K562 (cell line): ENCODE results near the gene SYT1. TPM values are rescaled to one million over a fixed set of nuclear protein-coding genes. Genes with fewer than 3 reads are reported as not detected.

Experiments used
- ATAC-seq: fragments of 200-7000 bp; cut with Tn5 transposase; 3 replicates; pipeline ENCODE4 v1.9.1; 2020; ENCODE audit warnings: moderate library complexity
- BruUV-seq: library from RNA; stranded (reverse); fragments of 400-500 nt; replicated peaks from 2 replicates; lab custom pipeline; 2021; lab: Mats Ljungman, UMichigan
- CTCF ChIA-PET: fragments of 300-600 bp; formaldehyde crosslinking; extraction: SDS; loops from one replicate; lab custom pipeline; 2021; ENCODE audit warnings: low intra/inter-chr PET ratio; lab: Yijun Ruan, JAX
- POLR2A ChIA-PET: fragments of 300-600, 350-650 bp; sonication (Branson Sonifier 250); formaldehyde crosslinking; extraction: SDS; loops from one replicate; lab custom pipeline; 2021; ENCODE audit warnings: antibody characterized with exemption, inconsistent platforms; lab: Yijun Ruan, JAX
- DNase-seq, 4 experiments: peaks; one replicate each; pipeline versions ENCODE4 v3.0.0 to v3.0.0-alpha.2; 2011 to 2018; ENCODE audit warnings: low spot score in 3 of 4, mixed read lengths in 3 of 4; ENCODE audit errors: extremely low read depth in 1 of 4
- FAIRE-seq: peaks from 2 replicates; lab custom pipeline; 2011; peaks lifted over from hg19 to GRCh38; lab: Jason Lieb, UNC
- H2AFZ ChIP-seq: 2 replicates; pipeline ENCODE4 v1.6.0; 2011; ENCODE audit warnings: low read depth, low read length, control low read depth, inconsistent platforms
- H3K27ac ChIP-seq: fragments of 200-600 bp; 3 replicates; pipeline ENCODE4 v1.8.0; 2011; ENCODE audit warnings: low read depth, mild to moderate bottlenecking, control low read depth, inconsistent platforms, low read length, moderate library complexity, mixed read lengths; ENCODE audit errors: extremely low read depth
- H3K27me3 ChIP-seq, 2 experiments: fragments of 300-600 bp in 1 of 2; 2 replicates in 1 of 2; 3 replicates in 1 of 2; pipeline versions ENCODE4 v1.6.0 to v1.8.0; 2011; ENCODE audit warnings: inconsistent platforms in 2 of 2, low read length in 2 of 2, mild to moderate bottlenecking in 1 of 2, mixed read lengths in 1 of 2, moderate library complexity in 1 of 2; ENCODE audit not compliant: control insufficient read depth in 2 of 2, insufficient read depth in 2 of 2
- H3K36me3 ChIP-seq: fragments of 300-600 bp; 3 replicates; pipeline ENCODE4 v1.8.0; 2011; ENCODE audit warnings: mild to moderate bottlenecking, low read length, inconsistent platforms; ENCODE audit not compliant: control insufficient read depth, insufficient read depth
- H3K4me1 ChIP-seq, 2 experiments: fragments of 200-600 bp in 1 of 2; replicated peaks in 1 of 2; 2 replicates in 1 of 2; 3 replicates in 1 of 2; pipeline versions ENCODE4 v1.5.1 to v1.8.0; 2011; ENCODE audit warnings: inconsistent platforms in 2 of 2, low read length in 2 of 2, mild to moderate bottlenecking in 1 of 2, mixed read lengths in 1 of 2, moderate library complexity in 1 of 2; ENCODE audit not compliant: control insufficient read depth in 2 of 2, insufficient read depth in 2 of 2
- H3K4me2 ChIP-seq: 2 replicates; pipeline ENCODE4 v1.6.1; 2011; ENCODE audit warnings: low read length, control low read depth, inconsistent platforms, mixed read lengths; ENCODE audit not compliant: insufficient read depth
- H3K4me3 ChIP-seq: fragments of 200-600 bp; sonication (generic), shearing (Covaris generic); 2 replicates; pipeline ENCODE4 v1.5.1; 2016; ENCODE audit warnings: control low read depth, inconsistent platforms
- H3K79me2 ChIP-seq: fragments of 200-600 bp; 3 replicates; pipeline ENCODE4 v1.8.0; 2011; ENCODE audit warnings: low read length, inconsistent platforms; ENCODE audit not compliant: control insufficient read depth, insufficient read depth
- H3K9ac ChIP-seq, 2 experiments: 2 replicates each; pipeline versions ENCODE4 v1.6.0 to v1.6.1; 2011; ENCODE audit warnings: low read depth in 2 of 2, low read length in 2 of 2, control low read depth in 1 of 2, inconsistent platforms in 1 of 2, mild to moderate bottlenecking in 1 of 2, mixed read lengths in 1 of 2; ENCODE audit not compliant: insufficient read depth in 1 of 2
- H3K9me1 ChIP-seq: one replicate; pipeline ENCODE4 v1.6.0; 2011; ENCODE audit warnings: inconsistent platforms, mild to moderate bottlenecking, low read length, moderate library complexity; ENCODE audit not compliant: control insufficient read depth, insufficient read depth
- H3K9me3 ChIP-seq: replicated peaks from 2 replicates; pipeline ENCODE4 v1.5.1; 2011; ENCODE audit warnings: low read depth, low read length, inconsistent platforms; ENCODE audit not compliant: control insufficient read depth, insufficient read depth
- H4K20me1 ChIP-seq: replicated peaks from 2 replicates; pipeline ENCODE4 v1.6.1; 2011; ENCODE audit warnings: low read length, inconsistent platforms, mixed read lengths; ENCODE audit not compliant: control insufficient read depth, insufficient read depth
- BRD4 ChIP-seq: fragments of 200-600 bp; sonication (generic); IDR thresholded peaks from 2 replicates; pipeline ENCODE4 v1.6.1; 2017; ENCODE audit warnings: inconsistent platforms
- CBX1 ChIP-seq: sonication (generic); IDR thresholded peaks from 2 replicates; pipeline ENCODE4 v1.6.1; 2016; ENCODE audit warnings: antibody characterized with exemption, low read depth, mild to moderate bottlenecking
- CHD2 ChIP-seq: IDR thresholded peaks from 2 replicates; pipeline ENCODE4 v1.6.1; 2011; ENCODE audit warnings: low read depth, low read length
- EZH2 ChIP-seq: IDR thresholded peaks from 2 replicates; pipeline ENCODE4 v1.6.1; 2012; ENCODE audit warnings: low read depth, mild to moderate bottlenecking, inconsistent platforms, low read length, borderline replicate concordance
- NR2C2 ChIP-seq, 2 experiments: fragments of 200-800 bp in 1 of 2; sonication (Bioruptor generic) in 1 of 2; sonication (generic) in 1 of 2; formaldehyde crosslinking in 1 of 2; IDR thresholded peaks; 2 replicates each; pipeline versions ENCODE4 v1.6.1 to v1.8.0; 2016 to 2022; ENCODE audit warnings: mild to moderate bottlenecking in 1 of 2, missing compliant biosample characterization in 1 of 2, missing genetic modification characterization in 1 of 2, missing genetic modification reagents in 1 of 2
- PHF21A ChIP-seq: fragments of 450-650 bp; IDR thresholded peaks from 2 replicates; pipeline ENCODE4 v1.6.1; 2017; ENCODE audit warnings: low read depth, borderline replicate concordance
- SRSF1 ChIP-seq: fragments of 200-400 bp; formaldehyde crosslinking; IDR thresholded peaks from 2 replicates; pipeline ENCODE4 v1.6.1; 2017; ENCODE audit warnings: mild to moderate bottlenecking, low read depth, low read length, moderate library complexity
- ZSCAN32 ChIP-seq: fragments of 450-650 bp; formaldehyde crosslinking; IDR thresholded peaks from 2 replicates; pipeline ENCODE4 v1.4.0; 2020; ENCODE audit warnings: mild to moderate bottlenecking, moderate library complexity
- WGBS: fragments of 100-300 bp; shearing (Covaris generic); methylation state at CpG from one replicate; pipeline ENCODE4 v1.1.6; 2016; ENCODE audit warnings: low coverage, mixed read lengths; ENCODE audit not compliant: insufficient coverage; ENCODE audit errors: missing lambda C conversion rate; 5-methylcytosine and 5-hydroxymethylcytosine counted together
- in situ Hi-C: fragments of 300-500 bp; cut with MboI; formaldehyde crosslinking; loops from 4 replicates; pipeline ENCODE4 v1.15.0; 2018; ENCODE audit warnings: inconsistent platforms, mixed read lengths
- intact Hi-C: fragments of 100-400 bp; cut with micrococcal nuclease; formaldehyde crosslinking; loops from 2 replicates; pipeline ENCODE4 v1.14.2; 2022
- polyA plus RNA-seq, 8 experiments: library from polyadenylated mRNA; depleted of rRNA in 4 of 8; stranded (reverse) in 5 of 8; unstranded in 3 of 8; fragments of >200 nt; fragmentation: Nextera tagmentation in 2 of 8; fragmentation: Illumina TruSeq in 1 of 8; extraction: Ambion mirVana in 2 of 8; extraction: Trizol in 1 of 8; gene quantifications; 2 replicates each; pipeline versions ENCODE4 v1.2.1 to v1.2.3, GENCODE V29; 2011 to 2014; ENCODE audit warnings: inconsistent platforms in 1 of 8, missing spikeins in 1 of 8
- total RNA-seq, 7 experiments: library from RNA; depleted of rRNA in 6 of 7; stranded (reverse); fragments of >200 nt in 6 of 7; fragmentation: Illumina TruSeq in 2 of 7; extraction: Trizol in 2 of 7; gene quantifications; 2 replicates each; pipeline versions ENCODE4 v1.2.1 to v1.2.3, GENCODE V29; 2011 to 2021; ENCODE audit warnings: low replicate concordance in 1 of 7

The SYT1 gene
- total and polyA plus RNA-seq, 9 of the 15 experiments (the other 6 are each of a cell fraction or from before 2014, with no cell fraction given): 0.03 to 0.13 (median 0.07) TPM; not detected in 4

DNA sequence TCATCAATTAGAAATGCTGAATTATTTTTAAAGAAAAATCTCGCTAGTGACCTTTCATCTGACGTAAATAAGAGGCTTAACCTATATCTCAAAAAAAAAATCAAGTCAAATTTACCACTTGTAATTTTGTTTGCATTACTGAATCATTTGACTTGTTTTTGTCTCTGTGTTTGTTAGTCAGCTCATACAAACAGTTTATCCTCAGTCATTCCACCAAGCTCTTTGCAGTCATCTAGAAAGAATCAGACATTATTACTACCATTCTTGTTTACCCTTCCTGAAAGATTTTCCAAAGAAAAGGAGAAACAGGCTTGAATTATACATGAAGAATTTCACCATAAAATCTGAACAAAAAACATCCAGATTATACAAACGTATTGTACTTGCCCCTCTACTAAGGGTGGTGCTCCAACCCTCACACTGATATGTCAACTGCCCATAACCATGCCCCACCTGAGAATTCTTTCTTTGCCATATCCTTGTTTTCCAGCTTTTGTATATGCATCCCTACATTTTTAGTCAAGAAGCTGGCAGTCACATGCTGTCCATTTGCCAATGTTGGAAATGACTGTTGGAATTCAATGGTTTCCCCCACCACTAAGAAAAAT is 569.0 kb downstream of the SYT1 start:
- ChIA-PET CTCF (no interaction called here), POLR2A (no interaction called here)
- FAIRE-seq: no peak
- no peak overlapping the region for H3K4me3 ChIP-seq
- no peak for ATAC-seq
- H2AFZ ChIP-seq: no peak overlapping the region
- no peak overlapping the region for H3K27ac ChIP-seq
- intact Hi-C loops (no loop called here), in situ Hi-C loops (loop anchor here (5.0 kb wide), 1 partner anchor 619 kb away; no protein-coding TSS in a partner anchor)
- DNase-seq: no peak
- no TSS peak for BruUV-seq
- H3K27me3 ChIP-seq: no peaks in the 10 kb centered on the region
- H3K9me1 ChIP-seq: no peaks in the 10 kb centered on the region
- WGBS: 0% methylated on average over 3 of the region's 3 CpGs
- H3K4me1 ChIP-seq: no peaks in the 10 kb centered on the region
- H3K4me2 ChIP-seq: no peak overlapping the region
- no peaks in the 10 kb centered on the region for H3K9me3 ChIP-seq
- no peak overlapping the region for H3K9ac ChIP-seq
- TF ChIP-seq EZH2 (no peak), ZSCAN32 (CRISPR knock-in tag) (no peak), SRSF1 (no peak), CHD2 (no peak), CBX1 (no peak), BRD4 (no peak), NR2C2 (CRISPR knock-in tag; IDR thresholded peaks at IDR 0.05) (no peak), NR2C2 (tag; IDR thresholded peaks at IDR 0.05) (no peak), PHF21A (no peak)
- H3K79me2 ChIP-seq: no peaks in the 10 kb centered on the region
- no peaks in the 10 kb centered on the region for H3K36me3 ChIP-seq
- no peaks in the 10 kb centered on the region for H4K20me1 ChIP-seq
